ENCODE measurements around the gene FAM131A. TPM values are rescaled to one million over a fixed set of nuclear protein-coding genes. Genes with fewer than 3 reads are reported as not detected.

The FAM131A gene
- total and polyA plus RNA-seq, 9 of the 15 experiments (the other 6 are each of a cell fraction or from before 2014, with no cell fraction given), result 0.48 to 11.1 (median 4.3) TPM

DNA sequence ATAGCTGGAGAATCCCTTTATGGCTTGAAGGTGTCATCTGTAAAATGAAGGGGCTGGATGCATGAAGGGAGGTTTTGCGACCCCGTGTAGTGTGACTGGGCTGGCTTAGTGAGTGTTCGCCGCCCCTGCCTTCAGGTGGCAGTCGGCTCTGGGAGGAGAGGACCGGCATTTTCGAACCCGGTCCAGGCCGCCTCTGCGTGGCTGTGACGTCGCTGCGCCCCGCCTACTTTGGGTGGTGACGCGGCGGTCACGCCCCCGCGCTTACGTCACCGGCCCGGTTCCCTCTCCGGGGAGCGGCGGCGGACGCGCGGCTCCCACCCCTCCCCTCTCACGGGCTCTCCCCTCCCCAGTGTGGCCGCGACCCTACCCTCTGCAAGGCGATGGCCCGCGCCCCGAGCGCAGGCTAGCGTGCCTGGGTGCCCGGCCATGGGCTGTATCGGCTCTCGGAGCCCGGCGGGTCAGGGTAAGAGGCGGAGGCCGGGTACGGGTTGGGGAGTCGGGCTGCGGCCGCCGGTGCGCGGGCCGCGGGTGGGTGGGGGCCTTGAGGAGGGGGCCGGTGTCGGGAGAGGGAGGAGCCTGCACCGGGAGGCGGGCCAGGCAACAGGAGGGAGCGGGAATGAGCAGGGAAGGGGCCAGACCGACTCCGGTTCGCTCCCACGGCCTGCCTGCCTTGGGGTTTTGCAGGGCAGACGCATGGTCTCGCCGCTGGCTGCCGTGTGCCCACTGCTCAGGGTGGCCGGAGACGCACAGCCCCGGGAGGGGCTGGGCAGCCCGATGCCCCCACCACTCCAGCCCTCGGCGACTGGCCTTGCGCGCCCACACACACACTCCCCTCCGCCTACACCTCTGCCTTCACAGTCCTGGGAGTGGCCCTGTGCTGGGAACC, 1.5 kb upstream of the FAM131A start (continued):
- TF ChIP-seq PHF20 (IDR thresholded peaks at IDR 0.05; ENCODE audit: partially characterized antibody), result no peak
- no peak for TF ChIP-seq PTBP1 (IDR thresholded peaks at IDR 0.05; ENCODE audit: low read depth, low read length)
- TF ChIP-seq, protein P1, sequence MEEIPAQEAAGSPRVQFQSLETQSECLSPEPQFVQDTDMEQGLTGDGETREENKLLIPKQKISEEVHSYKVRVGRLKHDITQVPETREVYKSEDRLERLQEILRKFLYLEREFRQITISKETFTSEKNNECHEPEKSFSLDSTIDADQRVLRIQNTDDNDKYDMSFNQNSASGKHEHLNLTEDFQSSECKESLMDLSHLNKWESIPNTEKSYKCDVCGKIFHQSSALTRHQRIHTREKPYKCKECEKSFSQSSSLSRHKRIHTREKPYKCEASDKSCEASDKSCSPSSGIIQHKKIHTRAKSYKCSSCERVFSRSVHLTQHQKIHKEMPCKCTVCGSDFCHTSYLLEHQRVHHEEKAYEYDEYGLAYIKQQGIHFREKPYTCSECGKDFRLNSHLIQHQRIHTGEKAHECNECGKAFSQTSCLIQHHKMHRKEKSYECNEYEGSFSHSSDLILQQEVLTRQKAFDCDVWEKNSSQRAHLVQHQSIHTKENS (CRISPR knock-in tag; IDR thresholded peaks at IDR 0.05), result no peak
- TF ChIP-seq, protein P2, sequence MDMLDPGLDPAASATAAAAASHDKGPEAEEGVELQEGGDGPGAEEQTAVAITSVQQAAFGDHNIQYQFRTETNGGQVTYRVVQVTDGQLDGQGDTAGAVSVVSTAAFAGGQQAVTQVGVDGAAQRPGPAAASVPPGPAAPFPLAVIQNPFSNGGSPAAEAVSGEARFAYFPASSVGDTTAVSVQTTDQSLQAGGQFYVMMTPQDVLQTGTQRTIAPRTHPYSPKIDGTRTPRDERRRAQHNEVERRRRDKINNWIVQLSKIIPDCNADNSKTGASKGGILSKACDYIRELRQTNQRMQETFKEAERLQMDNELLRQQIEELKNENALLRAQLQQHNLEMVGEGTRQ (CRISPR knock-in tag; IDR thresholded peaks at IDR 0.05), result no peak
- TF ChIP-seq RCOR1 (IDR thresholded peaks at IDR 0.05; ENCODE audit: borderline replicate concordance in 1 of 2, low read depth in 2 of 2, low read length in 2 of 2), result no peak
- TF ChIP-seq, protein P3, sequence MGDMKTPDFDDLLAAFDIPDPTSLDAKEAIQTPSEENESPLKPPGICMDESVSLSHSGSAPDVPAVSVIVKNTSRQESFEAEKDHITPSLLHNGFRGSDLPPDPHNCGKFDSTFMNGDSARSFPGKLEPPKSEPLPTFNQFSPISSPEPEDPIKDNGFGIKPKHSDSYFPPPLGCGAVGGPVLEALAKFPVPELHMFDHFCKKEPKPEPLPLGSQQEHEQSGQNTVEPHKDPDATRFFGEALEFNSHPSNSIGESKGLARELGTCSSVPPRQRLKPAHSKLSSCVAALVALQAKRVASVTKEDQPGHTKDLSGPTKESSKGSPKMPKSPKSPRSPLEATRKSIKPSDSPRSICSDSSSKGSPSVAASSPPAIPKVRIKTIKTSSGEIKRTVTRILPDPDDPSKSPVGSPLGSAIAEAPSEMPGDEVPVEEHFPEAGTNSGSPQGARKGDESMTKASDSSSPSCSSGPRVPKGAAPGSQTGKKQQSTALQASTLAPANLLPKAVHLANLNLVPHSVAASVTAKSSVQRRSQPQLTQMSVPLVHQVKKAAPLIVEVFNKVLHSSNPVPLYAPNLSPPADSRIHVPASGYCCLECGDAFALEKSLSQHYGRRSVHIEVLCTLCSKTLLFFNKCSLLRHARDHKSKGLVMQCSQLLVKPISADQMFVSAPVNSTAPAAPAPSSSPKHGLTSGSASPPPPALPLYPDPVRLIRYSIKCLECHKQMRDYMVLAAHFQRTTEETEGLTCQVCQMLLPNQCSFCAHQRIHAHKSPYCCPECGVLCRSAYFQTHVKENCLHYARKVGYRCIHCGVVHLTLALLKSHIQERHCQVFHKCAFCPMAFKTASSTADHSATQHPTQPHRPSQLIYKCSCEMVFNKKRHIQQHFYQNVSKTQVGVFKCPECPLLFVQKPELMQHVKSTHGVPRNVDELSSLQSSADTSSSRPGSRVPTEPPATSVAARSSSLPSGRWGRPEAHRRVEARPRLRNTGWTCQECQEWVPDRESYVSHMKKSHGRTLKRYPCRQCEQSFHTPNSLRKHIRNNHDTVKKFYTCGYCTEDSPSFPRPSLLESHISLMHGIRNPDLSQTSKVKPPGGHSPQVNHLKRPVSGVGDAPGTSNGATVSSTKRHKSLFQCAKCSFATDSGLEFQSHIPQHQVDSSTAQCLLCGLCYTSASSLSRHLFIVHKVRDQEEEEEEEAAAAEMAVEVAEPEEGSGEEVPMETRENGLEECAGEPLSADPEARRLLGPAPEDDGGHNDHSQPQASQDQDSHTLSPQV (IDR thresholded peaks at IDR 0.05), result 0 out of 2 replicates have a peak, but pooled peaks have one; percentile 12
- TF ChIP-seq POLR2B (IDR thresholded peaks at IDR 0.05; ENCODE audit: low read depth, partially characterized antibody), result peak; percentile 84
- no peak for TF ChIP-seq ZFP30 (CRISPR knock-in tag; IDR thresholded peaks at IDR 0.05; ENCODE audit: borderline replicate concordance)
- TF ChIP-seq SMAD1 (IDR thresholded peaks at IDR 0.05; ENCODE audit: low read depth, low read length, partially characterized antibody), result no peak
- TF ChIP-seq TBP (optimal IDR thresholded peaks at IDR 0.05; ENCODE audit: low read depth, low read length), result no peak
- TF ChIP-seq KDM4B (IDR thresholded peaks at IDR 0.05; ENCODE audit: borderline replicate concordance in 2 of 2, low read depth in 1 of 2), result 0 out of 4 replicates have a peak, but pooled peaks of 1 of the 2 experiments have one; percentile 41
- TF ChIP-seq, protein P4, sequence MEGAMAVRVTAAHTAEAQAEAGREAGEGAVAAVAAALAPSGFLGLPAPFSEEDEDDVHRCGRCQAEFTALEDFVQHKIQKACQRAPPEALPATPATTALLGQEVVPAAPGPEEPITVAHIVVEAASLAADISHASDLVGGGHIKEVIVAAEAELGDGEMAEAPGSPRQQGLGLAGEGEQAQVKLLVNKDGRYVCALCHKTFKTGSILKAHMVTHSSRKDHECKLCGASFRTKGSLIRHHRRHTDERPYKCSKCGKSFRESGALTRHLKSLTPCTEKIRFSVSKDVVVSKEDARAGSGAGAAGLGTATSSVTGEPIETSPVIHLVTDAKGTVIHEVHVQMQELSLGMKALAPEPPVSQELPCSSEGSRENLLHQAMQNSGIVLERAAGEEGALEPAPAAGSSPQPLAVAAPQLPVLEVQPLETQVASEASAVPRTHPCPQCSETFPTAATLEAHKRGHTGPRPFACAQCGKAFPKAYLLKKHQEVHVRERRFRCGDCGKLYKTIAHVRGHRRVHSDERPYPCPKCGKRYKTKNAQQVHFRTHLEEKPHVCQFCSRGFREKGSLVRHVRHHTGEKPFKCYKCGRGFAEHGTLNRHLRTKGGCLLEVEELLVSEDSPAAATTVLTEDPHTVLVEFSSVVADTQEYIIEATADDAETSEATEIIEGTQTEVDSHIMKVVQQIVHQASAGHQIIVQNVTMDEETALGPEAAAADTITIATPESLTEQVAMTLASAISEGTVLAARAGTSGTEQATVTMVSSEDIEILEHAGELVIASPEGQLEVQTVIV (CRISPR knock-in tag; IDR thresholded peaks at IDR 0.05; ENCODE audit: borderline replicate concordance), result no peak
- TF ChIP-seq, protein P5, sequence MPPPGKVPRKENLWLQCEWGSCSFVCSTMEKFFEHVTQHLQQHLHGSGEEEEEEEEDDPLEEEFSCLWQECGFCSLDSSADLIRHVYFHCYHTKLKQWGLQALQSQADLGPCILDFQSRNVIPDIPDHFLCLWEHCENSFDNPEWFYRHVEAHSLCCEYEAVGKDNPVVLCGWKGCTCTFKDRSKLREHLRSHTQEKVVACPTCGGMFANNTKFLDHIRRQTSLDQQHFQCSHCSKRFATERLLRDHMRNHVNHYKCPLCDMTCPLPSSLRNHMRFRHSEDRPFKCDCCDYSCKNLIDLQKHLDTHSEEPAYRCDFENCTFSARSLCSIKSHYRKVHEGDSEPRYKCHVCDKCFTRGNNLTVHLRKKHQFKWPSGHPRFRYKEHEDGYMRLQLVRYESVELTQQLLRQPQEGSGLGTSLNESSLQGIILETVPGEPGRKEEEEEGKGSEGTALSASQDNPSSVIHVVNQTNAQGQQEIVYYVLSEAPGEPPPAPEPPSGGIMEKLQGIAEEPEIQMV (tag; conservative IDR thresholded peaks at IDR 0.05; ENCODE audit: low read depth), result no peak; the same call in 1 of the 2 replicates
- TF ChIP-seq TCF7 (IDR thresholded peaks at IDR 0.05; ENCODE audit: borderline replicate concordance), result no peak
